ENCODE results near the gene ARHGAP26.

Gene ARHGAP26

GRCh38 chr5:143066556-143067281, 296.5 kb downstream of the ARHGAP26 start:
- Histone ChIP-seq H3K4me2 (ENCODE audit: low read length) (peak overlapping the region; percentile 65), H3K9me2 (replicated peaks; ENCODE audit: control insufficient read depth, low read length) (no peaks in the 10 kb centered on the region), H3F3A (ENCODE audit: control insufficient read depth, insufficient read depth) (no peaks in the 10 kb centered on the region), H3K36me3 (ENCODE audit: control insufficient read depth, low read length) (no peaks in the 10 kb centered on the region), H3K27me3 (ENCODE audit: control insufficient read depth, low read length) (no peaks in the 10 kb centered on the region), H3K27ac (ENCODE audit: low read depth, low read length) (peak overlapping the region; percentile 52), H4K20me1 (ENCODE audit: control insufficient read depth, insufficient read depth, low read depth, low read length) (no peaks in the 10 kb centered on the region), H3K4me3 (ENCODE audit: low read length) (peak overlapping the region; percentile 56), H3K4me1 (ENCODE audit: control insufficient read depth, low read length) (peaks cover 34% of the 10 kb centered on the region), H3K79me2 (ENCODE audit: control insufficient read depth, low read length) (no peaks in the 10 kb centered on the region), H3K9me3 (ENCODE audit: control insufficient read depth, insufficient read depth, low read length) (no peaks in the 10 kb centered on the region)
- TF ChIP-seq CTCF (IDR thresholded peaks at IDR 0.05; ENCODE audit: low read depth, low read length, poor library complexity, severe bottlenecking) (no peak), EZH2phosphoT487 (IDR thresholded peaks at IDR 0.05; ENCODE audit: borderline replicate concordance, low read length) (no peak)

- H3K9me2 ChIP-seq (replicated peaks; ENCODE audit: control insufficient read depth, low read length): no peaks in the 10 kb centered on the region
- no peaks in the 10 kb centered on the region for H3K79me2 ChIP-seq (ENCODE audit: control insufficient read depth, low read length)
- peaks cover 34% of the 10 kb centered on the region for H3K4me1 ChIP-seq (ENCODE audit: control insufficient read depth, low read length)
- H3K4me3 ChIP-seq (ENCODE audit: low read length): no peak overlapping the region
- no peaks in the 10 kb centered on the region for H4K20me1 ChIP-seq (ENCODE audit: control insufficient read depth, insufficient read depth, low read depth, low read length)
- no peak overlapping the region for H3K27ac ChIP-seq (ENCODE audit: low read depth, low read length)
- no peaks in the 10 kb centered on the region for H3K27me3 ChIP-seq (ENCODE audit: control insufficient read depth, low read length)
- no peak overlapping the region for H3K4me2 ChIP-seq (ENCODE audit: low read length)
- no peaks in the 10 kb centered on the region for H3F3A ChIP-seq (ENCODE audit: control insufficient read depth, insufficient read depth)
- H3K9me3 ChIP-seq (ENCODE audit: control insufficient read depth, insufficient read depth, low read length): peaks cover 5% of the 10 kb centered on the region; the same call in 1 of the 2 replicates
- TF ChIP-seq CTCF (IDR thresholded peaks at IDR 0.05; ENCODE audit: low read depth, low read length, poor library complexity, severe bottlenecking) (no peak), EZH2phosphoT487 (IDR thresholded peaks at IDR 0.05; ENCODE audit: borderline replicate concordance, low read length) (no peak)
- H3K36me3 ChIP-seq (ENCODE audit: control insufficient read depth, low read length): no peaks in the 10 kb centered on the region
Observed at GRCh38 chr5:143068712-143069111, 298.5 kb downstream of the ARHGAP26 start.

DNA sequence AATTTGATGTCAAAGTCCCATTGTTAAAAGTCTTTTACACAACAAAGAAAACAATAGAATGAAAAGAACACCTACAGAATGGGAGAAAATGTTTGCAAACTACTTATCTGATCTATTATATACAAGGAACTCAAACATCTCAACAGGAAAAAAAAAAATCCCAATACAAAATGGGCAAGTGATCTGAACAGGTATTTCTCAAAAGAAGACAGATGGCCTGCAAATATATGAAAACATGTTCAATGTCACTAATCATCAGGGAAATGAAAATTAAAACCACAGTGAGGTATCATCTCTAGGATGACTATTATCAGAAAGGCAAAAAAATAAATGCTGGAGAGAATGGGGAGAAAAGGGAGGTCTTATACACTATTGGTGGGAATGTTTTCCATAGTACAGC, 301.8 kb downstream of the ARHGAP26 start:
- Histone ChIP-seq H3K9me2 (replicated peaks; ENCODE audit: control insufficient read depth, low read length) (no peaks in the 10 kb centered on the region), H3K27ac (ENCODE audit: low read depth, low read length) (no peak overlapping the region), H3K4me2 (ENCODE audit: low read length) (no peak overlapping the region), H3K36me3 (ENCODE audit: control insufficient read depth, low read length) (no peaks in the 10 kb centered on the region), H3K4me1 (ENCODE audit: control insufficient read depth, low read length) (peaks cover 8% of the 10 kb centered on the region), H3F3A (ENCODE audit: control insufficient read depth, insufficient read depth) (no peaks in the 10 kb centered on the region), H3K4me3 (ENCODE audit: low read length) (no peak overlapping the region), H3K79me2 (ENCODE audit: control insufficient read depth, low read length) (no peaks in the 10 kb centered on the region), H3K27me3 (ENCODE audit: control insufficient read depth, low read length) (no peaks in the 10 kb centered on the region), H3K9me3 (ENCODE audit: control insufficient read depth, insufficient read depth, low read length) (peaks cover 5% of the 10 kb centered on the region; the same call in 1 of the 2 replicates), H4K20me1 (ENCODE audit: control insufficient read depth, insufficient read depth, low read depth, low read length) (no peaks in the 10 kb centered on the region)
- TF ChIP-seq EZH2phosphoT487 (IDR thresholded peaks at IDR 0.05; ENCODE audit: borderline replicate concordance, low read length) (no peak), CTCF (IDR thresholded peaks at IDR 0.05; ENCODE audit: low read depth, low read length, poor library complexity, severe bottlenecking) (no peak)

Measured in DOHH2 (cell line).